ENCODE results near the gene CTBP2.
"Not testable (repeated sequence)": the region's sequence is repeated elsewhere in the genome, so short reads cannot be mapped to it uniquely, and the experiment has no call there.

Gene CTBP2

GRCh38 chr10:124993736-124994451 is 166.5 kb downstream of the CTBP2 start:
- DNase-seq, result no peak

- no peak for DNase-seq
Measured at GRCh38 chr10:124993345-124993708, 167.0 kb downstream of the CTBP2 start.

GRCh38 chr10:124992462-124993344 is 167.7 kb downstream of the CTBP2 start:
- DNase-seq, result no peak

GRCh38 chr10:124991835-124992234 is 168.5 kb downstream of the CTBP2 start:
- no peak for DNase-seq

- no peak for DNase-seq
Measured at GRCh38 chr10:124990671-124991625, 169.4 kb downstream of the CTBP2 start.

GRCh38 chr10:124989526-124989925 is 170.8 kb downstream of the CTBP2 start:
- DNase-seq, result no peak

GRCh38 chr10:124988753-124989152 is 171.6 kb downstream of the CTBP2 start:
- not testable (repeated sequence) for DNase-seq

- no peak for DNase-seq
Measured at GRCh38 chr10:124987788-124988187, 172.6 kb downstream of the CTBP2 start.

GRCh38 chr10:124985162-124985561 is 175.2 kb downstream of the CTBP2 start:
- DNase-seq, result no peak

- DNase-seq, result no peak
Measured at GRCh38 chr10:124984376-124984775, 176.0 kb downstream of the CTBP2 start.

GRCh38 chr10:124983321-124983720 is 177.0 kb downstream of the CTBP2 start:
- DNase-seq, result no peak

GRCh38 chr10:124978376-124978725 is 182.0 kb downstream of the CTBP2 start:
- DNase-seq, result no peak

- no peak for DNase-seq
Measured at GRCh38 chr10:124977648-124978375, 182.6 kb downstream of the CTBP2 start.

GRCh38 chr10:124977161-124977560 is 183.2 kb downstream of the CTBP2 start:
- no peak for DNase-seq

GRCh38 chr10:124975977-124976514 is 184.3 kb downstream of the CTBP2 start:
- no peak for DNase-seq

- DNase-seq, result no peak
Measured at GRCh38 chr10:124974131-124974530, 186.2 kb downstream of the CTBP2 start.

GRCh38 chr10:124972637-124973036 is 187.7 kb downstream of the CTBP2 start:
- DNase-seq, result no peak

- DNase-seq, result no peak
Measured at GRCh38 chr10:124971276-124971675, 189.1 kb downstream of the CTBP2 start.

GRCh38 chr10:124967255-124967654 is 193.1 kb downstream of the CTBP2 start:
- DNase-seq, result no peak

- no peak for DNase-seq
Measured at GRCh38 chr10:124966008-124966407, 194.4 kb downstream of the CTBP2 start.

- no peak for DNase-seq
Measured at GRCh38 chr10:124963866-124964720, 196.3 kb downstream of the CTBP2 start.

Measured in central memory CD4-positive, alpha-beta T cell (primary cell).